ENCODE measurements around the gene AFP. TPM values are rescaled to one million over a fixed set of nuclear protein-coding genes. Genes with fewer than 3 reads are reported as not detected.

The AFP gene
- total and polyA plus RNA-seq, 2 of the 13 experiments (the other 11 are each of a cell fraction or from before 2014, with no cell fraction given), result 9,434 to 13,105 TPM

DNA sequence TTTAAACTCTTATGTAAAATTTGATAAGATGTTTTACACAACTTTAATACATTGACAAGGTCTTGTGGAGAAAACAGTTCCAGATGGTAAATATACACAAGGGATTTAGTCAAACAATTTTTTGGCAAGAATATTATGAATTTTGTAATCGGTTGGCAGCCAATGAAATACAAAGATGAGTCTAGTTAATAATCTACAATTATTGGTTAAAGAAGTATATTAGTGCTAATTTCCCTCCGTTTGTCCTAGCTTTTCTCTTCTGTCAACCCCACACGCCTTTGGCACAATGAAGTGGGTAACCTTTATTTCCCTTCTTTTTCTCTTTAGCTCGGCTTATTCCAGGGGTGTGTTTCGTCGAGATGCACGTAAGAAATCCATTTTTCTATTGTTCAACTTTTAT lies 32.0 kb upstream of the AFP start, which contains the start of gene ALB (continued):
- TF ChIP-seq, protein P1, sequence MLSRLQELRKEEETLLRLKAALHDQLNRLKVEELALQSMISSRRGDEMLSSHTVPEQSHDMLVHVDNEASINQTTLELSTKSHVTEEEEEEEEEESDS (CRISPR knock-in tag; IDR thresholded peaks at IDR 0.05; ENCODE audit: borderline replicate concordance), result no peak
- no peak for TF ChIP-seq MAFG (CRISPR knock-in tag; IDR thresholded peaks at IDR 0.05)
- TF ChIP-seq TBP (CRISPR knock-in tag; IDR thresholded peaks at IDR 0.05), result no peak
- TF ChIP-seq ZNF839 (CRISPR knock-in tag; IDR thresholded peaks at IDR 0.05; ENCODE audit: borderline replicate concordance), result no peak
- TF ChIP-seq ZNF451 (CRISPR knock-in tag; IDR thresholded peaks at IDR 0.05), result no peak
- TF ChIP-seq, protein P2, sequence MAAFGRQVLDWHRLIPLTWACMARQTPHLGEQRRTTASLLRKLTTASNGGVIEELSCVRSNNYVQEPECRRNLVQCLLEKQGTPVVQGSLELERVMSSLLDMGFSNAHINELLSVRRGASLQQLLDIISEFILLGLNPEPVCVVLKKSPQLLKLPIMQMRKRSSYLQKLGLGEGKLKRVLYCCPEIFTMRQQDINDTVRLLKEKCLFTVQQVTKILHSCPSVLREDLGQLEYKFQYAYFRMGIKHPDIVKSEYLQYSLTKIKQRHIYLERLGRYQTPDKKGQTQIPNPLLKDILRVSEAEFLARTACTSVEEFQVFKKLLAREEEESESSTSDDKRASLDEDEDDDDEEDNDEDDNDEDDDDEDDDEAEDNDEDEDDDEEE (CRISPR knock-in tag; IDR thresholded peaks at IDR 0.05), result no peak
- 0 out of 2 replicates have a peak, but pooled peaks have one; percentile 26 for TF ChIP-seq DNMT3B (CRISPR knock-in tag; conservative IDR thresholded peaks at IDR 0.05)
- no peak for TF ChIP-seq HMG20A (CRISPR knock-in tag; IDR thresholded peaks at IDR 0.05; ENCODE audit: borderline replicate concordance)
- no peak for TF ChIP-seq GFI1 (CRISPR knock-in tag; IDR thresholded peaks at IDR 0.05; ENCODE audit: borderline replicate concordance)
- TF ChIP-seq ELF1 (CRISPR knock-in tag; IDR thresholded peaks at IDR 0.05), result no peak
- TF ChIP-seq NCOA1 (CRISPR knock-in tag; IDR thresholded peaks at IDR 0.05), result no peak
- TF ChIP-seq ADNP (CRISPR knock-in tag; IDR thresholded peaks at IDR 0.05), result no peak
- TF ChIP-seq PCBP2 (optimal IDR thresholded peaks at IDR 0.05; ENCODE audit: low read depth, low read length, poor library complexity, severe bottlenecking), result no peak
- no peak for TF ChIP-seq ZC3H4 (CRISPR knock-in tag; IDR thresholded peaks at IDR 0.05; ENCODE audit: borderline replicate concordance)
- TF ChIP-seq, protein P3, sequence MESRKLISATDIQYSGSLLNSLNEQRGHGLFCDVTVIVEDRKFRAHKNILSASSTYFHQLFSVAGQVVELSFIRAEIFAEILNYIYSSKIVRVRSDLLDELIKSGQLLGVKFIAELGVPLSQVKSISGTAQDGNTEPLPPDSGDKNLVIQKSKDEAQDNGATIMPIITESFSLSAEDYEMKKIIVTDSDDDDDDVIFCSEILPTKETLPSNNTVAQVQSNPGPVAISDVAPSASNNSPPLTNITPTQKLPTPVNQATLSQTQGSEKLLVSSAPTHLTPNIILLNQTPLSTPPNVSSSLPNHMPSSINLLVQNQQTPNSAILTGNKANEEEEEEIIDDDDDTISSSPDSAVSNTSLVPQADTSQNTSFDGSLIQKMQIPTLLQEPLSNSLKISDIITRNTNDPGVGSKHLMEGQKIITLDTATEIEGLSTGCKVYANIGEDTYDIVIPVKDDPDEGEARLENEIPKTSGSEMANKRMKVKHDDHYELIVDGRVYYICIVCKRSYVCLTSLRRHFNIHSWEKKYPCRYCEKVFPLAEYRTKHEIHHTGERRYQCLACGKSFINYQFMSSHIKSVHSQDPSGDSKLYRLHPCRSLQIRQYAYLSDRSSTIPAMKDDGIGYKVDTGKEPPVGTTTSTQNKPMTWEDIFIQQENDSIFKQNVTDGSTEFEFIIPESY (CRISPR knock-in tag; IDR thresholded peaks at IDR 0.05), result no peak
- TF ChIP-seq ZFX (CRISPR knock-in tag; IDR thresholded peaks at IDR 0.05; ENCODE audit: low read depth), result no peak
- no peak for TF ChIP-seq SIX4 (CRISPR knock-in tag; IDR thresholded peaks at IDR 0.05)
- no peak for TF ChIP-seq ZNF3 (CRISPR knock-in tag; IDR thresholded peaks at IDR 0.05)
- no peak for TF ChIP-seq ZNF891 (CRISPR knock-in tag; IDR thresholded peaks at IDR 0.05)
- TF ChIP-seq ZNF260 (CRISPR knock-in tag; IDR thresholded peaks at IDR 0.05; ENCODE audit: borderline replicate concordance, low read depth), result no peak
- no peak for TF ChIP-seq ZKSCAN1 (IDR thresholded peaks at IDR 0.05; ENCODE audit: low read length)
- 0 out of 2 replicates have a peak, but pooled peaks have one; percentile 26 for TF ChIP-seq ZNF564 (CRISPR knock-in tag; IDR thresholded peaks at IDR 0.05)
- no peak; the same call in 1 of the 2 replicates for TF ChIP-seq ZNF7 (CRISPR knock-in tag; IDR thresholded peaks at IDR 0.05)
- TF ChIP-seq ARID2 (CRISPR knock-in tag; IDR thresholded peaks at IDR 0.05; ENCODE audit: borderline replicate concordance), result no peak
- TF ChIP-seq, protein P4, sequence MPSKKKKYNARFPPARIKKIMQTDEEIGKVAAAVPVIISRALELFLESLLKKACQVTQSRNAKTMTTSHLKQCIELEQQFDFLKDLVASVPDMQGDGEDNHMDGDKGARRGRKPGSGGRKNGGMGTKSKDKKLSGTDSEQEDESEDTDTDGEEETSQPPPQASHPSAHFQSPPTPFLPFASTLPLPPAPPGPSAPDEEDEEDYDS (CRISPR knock-in tag; IDR thresholded peaks at IDR 0.05), result peak; percentile 98
- no peak for TF ChIP-seq THYN1 (CRISPR knock-in tag; IDR thresholded peaks at IDR 0.05; ENCODE audit: borderline replicate concordance, low read depth)
- TF ChIP-seq, protein P5, sequence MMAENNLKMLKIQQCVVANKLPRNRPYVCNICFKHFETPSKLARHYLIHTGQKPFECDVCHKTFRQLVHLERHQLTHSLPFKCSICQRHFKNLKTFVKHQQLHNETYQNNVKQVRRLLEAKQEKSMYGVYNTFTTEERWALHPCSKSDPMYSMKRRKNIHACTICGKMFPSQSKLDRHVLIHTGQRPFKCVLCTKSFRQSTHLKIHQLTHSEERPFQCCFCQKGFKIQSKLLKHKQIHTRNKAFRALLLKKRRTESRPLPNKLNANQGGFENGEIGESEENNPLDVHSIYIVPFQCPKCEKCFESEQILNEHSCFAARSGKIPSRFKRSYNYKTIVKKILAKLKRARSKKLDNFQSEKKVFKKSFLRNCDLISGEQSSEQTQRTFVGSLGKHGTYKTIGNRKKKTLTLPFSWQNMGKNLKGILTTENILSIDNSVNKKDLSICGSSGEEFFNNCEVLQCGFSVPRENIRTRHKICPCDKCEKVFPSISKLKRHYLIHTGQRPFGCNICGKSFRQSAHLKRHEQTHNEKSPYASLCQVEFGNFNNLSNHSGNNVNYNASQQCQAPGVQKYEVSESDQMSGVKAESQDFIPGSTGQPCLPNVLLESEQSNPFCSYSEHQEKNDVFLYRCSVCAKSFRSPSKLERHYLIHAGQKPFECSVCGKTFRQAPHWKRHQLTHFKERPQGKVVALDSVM (CRISPR knock-in tag; IDR thresholded peaks at IDR 0.05), result no peak
- TF ChIP-seq MED1 (CRISPR knock-in tag; IDR thresholded peaks at IDR 0.05), result peak; percentile 99
- no peak; the same call in 1 of the 2 replicates for TF ChIP-seq AHR (CRISPR knock-in tag; IDR thresholded peaks at IDR 0.05)
- peak; percentile 96 to 99 for TF ChIP-seq POLR2A (IDR thresholded peaks at IDR 0.05; ENCODE audit: insufficient read depth in 1 of 2, low read depth in 2 of 2, low read length in 2 of 2)
